ENCODE results near the gene CEP131. TPM values are rescaled to one million over a fixed set of nuclear protein-coding genes. Genes with fewer than 3 reads are reported as not detected.

The CEP131 gene
- total RNA-seq, 6 experiments from 2014 or later: 1.5 to 4.3 (median 2.1) TPM

GRCh38 chr17:81196505-81197408 lies 26.0 kb downstream of the CEP131 start:
- H3K4me3 ChIP-seq: no peak overlapping the region
- H3K4me1 ChIP-seq: no peaks in the 10 kb centered on the region
- WGBS (ENCODE audit: insufficient coverage, low coverage, low lambda C conversion rate, missing lambda C conversion rate): 80% methylated on average over 5 of the region's 45 CpGs
- intact Hi-C loops (cut with DNase I): loop anchor here in 1 of 2 donors (10.0 kb wide), 1 partner anchor 52 kb away; no protein-coding TSS in a partner anchor
- TF ChIP-seq CTCF (IDR thresholded peaks at IDR 0.05) (no peak), POLR2A (IDR thresholded peaks at IDR 0.05) (no peak)
- H3K36me3 ChIP-seq: no peaks in the 10 kb centered on the region
- H3K27ac ChIP-seq: no peak overlapping the region
- no peak for DNase-seq
- no peaks in the 10 kb centered on the region for H3K27me3 ChIP-seq
- H3K9me3 ChIP-seq: no peaks in the 10 kb centered on the region
- peak; percentile 2 to 31 (median 24) for ATAC-seq

- intact Hi-C loops (cut with DNase I): loop anchor here in 1 of 2 donors (10.0 kb wide), 1 partner anchor 51 kb away; no protein-coding TSS in a partner anchor
These were observed 26.7 kb downstream of the CEP131 start for GRCh38 chr17:81195941-81196495.

GRCh38 chr17:81194941-81195901 lies 27.5 kb downstream of the CEP131 start:
- ATAC-seq: no peak
- no peaks in the 10 kb centered on the region for H3K36me3 ChIP-seq
- TF ChIP-seq CTCF (IDR thresholded peaks at IDR 0.05): no peak
- TF ChIP-seq POLR2A (IDR thresholded peaks at IDR 0.05): no peak
- WGBS (ENCODE audit: insufficient coverage, low coverage, low lambda C conversion rate, missing lambda C conversion rate): 93% methylated on average over 3 of the region's 37 CpGs
- H3K9me3 ChIP-seq: no peaks in the 10 kb centered on the region
- H3K4me1 ChIP-seq: no peaks in the 10 kb centered on the region
- H3K27me3 ChIP-seq: no peaks in the 10 kb centered on the region
- no peak for DNase-seq
- intact Hi-C loops (cut with DNase I): loop anchor here in 1 of 2 donors (10.0 kb wide), 1 partner anchor 50 kb away; no protein-coding TSS in a partner anchor
- no peak overlapping the region for H3K27ac ChIP-seq
- H3K4me3 ChIP-seq: no peak overlapping the region

More at GRCh38 chr17:81195941-81196495, 26.7 kb downstream of the CEP131 start:
- WGBS (ENCODE audit: insufficient coverage, low coverage, low lambda C conversion rate, missing lambda C conversion rate): 97% methylated on average over 5 of the region's 14 CpGs
- H3K27ac ChIP-seq: no peak overlapping the region
- ATAC-seq (no peak), DNase-seq (no peak)
- no peaks in the 10 kb centered on the region for H3K4me1 ChIP-seq
- H3K4me3 ChIP-seq: no peak overlapping the region
- H3K27me3 ChIP-seq: no peaks in the 10 kb centered on the region
- TF ChIP-seq CTCF (IDR thresholded peaks at IDR 0.05): no peak
- TF ChIP-seq POLR2A (IDR thresholded peaks at IDR 0.05): no peak
- H3K36me3 ChIP-seq: no peaks in the 10 kb centered on the region
- no peaks in the 10 kb centered on the region for H3K9me3 ChIP-seq

- TF ChIP-seq POLR2A (IDR thresholded peaks at IDR 0.05) (no peak), CTCF (IDR thresholded peaks at IDR 0.05) (no peak)
- Histone ChIP-seq H3K27me3 (no peaks in the 10 kb centered on the region), H3K36me3 (no peaks in the 10 kb centered on the region), H3K9me3 (no peaks in the 10 kb centered on the region), H3K4me3 (no peak overlapping the region), H3K4me1 (no peaks in the 10 kb centered on the region), H3K27ac (no peak overlapping the region)
- no peak for ATAC-seq
- intact Hi-C loops (cut with DNase I): loop anchor here in 1 of 2 donors (10.0 kb wide), 1 partner anchor 49 kb away; no protein-coding TSS in a partner anchor
- no peak for DNase-seq
- WGBS (ENCODE audit: insufficient coverage, low coverage, low lambda C conversion rate, missing lambda C conversion rate): 86% methylated on average over 5 of the region's 21 CpGs
These were observed 28.5 kb downstream of the CEP131 start for GRCh38 chr17:81194225-81194760.
